Activated CD8-positive, alpha-beta memory T cell treated with anti-CD3 and anti-CD28 coated beads, Interleukin-2, amount 50 U/mL, for 24 hours (primary cell): Measurements from ENCODE around the gene SLC40A1.

Source experiments
- DNase-seq: peaks from one replicate; pipeline ENCODE4 v3.0.0-alpha.2; 2020; ENCODE audit errors: extremely low read depth

The SLC40A1 gene

GRCh38 chr2:189566046-189566445, 14.5 kb downstream of the SLC40A1 start:
- DNase-seq: no peak

DNA sequence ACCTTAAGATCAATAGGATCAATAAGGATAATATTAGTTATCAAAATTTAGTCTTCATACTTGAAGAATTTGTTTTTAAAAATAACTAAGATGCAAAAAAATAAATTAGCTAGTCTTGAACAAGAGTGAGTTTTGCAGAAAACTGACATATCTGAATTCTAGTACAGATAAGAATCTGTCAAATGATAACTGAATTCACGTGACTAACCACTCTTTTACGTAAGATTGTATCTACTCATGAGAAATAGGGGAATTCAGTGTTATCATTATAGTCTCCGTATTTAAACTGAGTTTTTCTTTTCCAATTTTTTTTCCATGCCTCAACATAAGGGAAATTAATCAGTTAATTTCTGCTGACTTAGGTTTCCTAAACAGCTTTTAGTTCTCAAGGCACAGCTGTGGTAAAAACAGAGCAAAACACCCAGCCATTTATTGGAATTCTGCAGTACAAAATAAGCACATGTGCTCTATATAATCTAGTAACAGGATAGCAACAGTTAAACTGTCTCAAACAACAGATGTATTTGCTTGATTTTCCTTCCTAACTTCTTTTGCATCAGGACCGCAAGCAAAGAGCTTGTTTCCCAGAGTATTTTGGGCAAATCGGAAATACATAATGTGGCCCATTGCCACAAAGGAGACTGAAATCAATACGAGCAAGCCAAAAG, 19.1 kb downstream of the SLC40A1 start:
- DNase-seq: no peak

DNA sequence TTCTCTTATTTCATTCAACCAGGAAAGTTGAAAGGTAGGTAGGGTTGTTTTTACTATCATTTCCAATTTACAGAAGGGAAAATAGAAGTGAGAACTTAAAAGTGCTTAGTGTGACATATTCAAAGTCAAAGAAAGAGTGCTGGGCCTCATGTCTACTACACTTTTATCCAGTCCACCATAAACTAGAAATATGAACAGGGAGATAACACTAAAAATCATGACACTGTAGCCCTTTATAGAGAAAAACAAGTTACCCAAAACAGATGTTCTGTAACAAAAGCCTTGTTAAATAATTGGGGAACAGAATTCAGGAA, 20.4 kb downstream of the SLC40A1 start:
- no peak for DNase-seq

- no peak for DNase-seq
Measured at GRCh38 chr2:189559579-189560272, 20.9 kb downstream of the SLC40A1 start.

- no peak for DNase-seq
Measured at GRCh38 chr2:189558516-189559272, 21.9 kb downstream of the SLC40A1 start.

- no peak for DNase-seq
Measured at GRCh38 chr2:189557373-189557772, 23.2 kb downstream of the SLC40A1 start.

GRCh38 chr2:189556526-189556925, 24.1 kb downstream of the SLC40A1 start:
- DNase-seq: no peak

- DNase-seq: no peak
Measured at GRCh38 chr2:189555232-189555631, 25.4 kb downstream of the SLC40A1 start.

DNA sequence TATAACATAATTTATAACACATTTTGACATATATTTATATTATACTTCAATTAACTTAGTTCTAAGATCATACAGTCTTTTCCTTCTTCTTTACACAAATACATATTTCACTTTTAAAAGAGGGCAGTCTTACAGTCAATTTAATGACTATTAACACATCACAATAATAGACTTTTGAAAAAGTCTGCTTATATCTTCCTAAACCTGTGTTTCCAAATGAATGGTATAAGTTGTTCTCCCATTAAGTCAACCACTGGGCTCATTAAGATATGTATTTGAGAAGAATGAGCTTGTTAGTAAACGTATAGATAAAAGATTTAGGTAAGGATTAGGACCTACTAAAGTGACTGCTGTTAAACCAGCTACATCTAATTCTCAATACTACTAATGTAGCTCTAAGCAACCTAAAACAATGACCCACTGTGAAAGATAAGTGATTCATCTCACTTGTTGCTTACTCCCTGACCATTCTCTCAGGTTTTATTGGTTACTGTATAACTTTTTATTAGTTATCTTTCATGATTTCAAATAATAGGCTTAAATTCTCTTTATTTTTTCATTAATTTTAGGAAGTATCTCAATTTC, 27.0 kb downstream of the SLC40A1 start:
- DNase-seq: no peak

- no peak for DNase-seq
Measured at GRCh38 chr2:189552991-189553404, 27.6 kb downstream of the SLC40A1 start.

- no peak for DNase-seq
Measured at GRCh38 chr2:189552334-189552990, 28.1 kb downstream of the SLC40A1 start.

DNA sequence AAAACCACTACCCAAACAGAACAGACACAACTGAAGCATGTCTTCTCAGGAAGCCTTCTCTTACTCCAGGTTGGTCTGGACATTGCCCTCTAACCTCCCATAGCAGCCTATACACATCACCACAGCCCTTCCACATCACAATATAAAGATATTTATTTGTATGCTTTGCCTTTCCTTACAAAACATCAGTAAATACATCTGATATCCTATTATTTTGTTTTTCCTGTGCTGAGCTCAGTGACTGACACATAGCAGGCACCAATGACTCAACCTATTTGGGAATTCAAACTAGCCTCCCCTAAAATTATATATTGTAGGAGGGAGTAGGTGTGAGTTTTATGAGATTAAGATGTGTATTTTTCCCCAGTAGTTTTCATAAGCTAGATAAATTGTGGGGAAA, 28.8 kb downstream of the SLC40A1 start:
- no peak for DNase-seq

DNA sequence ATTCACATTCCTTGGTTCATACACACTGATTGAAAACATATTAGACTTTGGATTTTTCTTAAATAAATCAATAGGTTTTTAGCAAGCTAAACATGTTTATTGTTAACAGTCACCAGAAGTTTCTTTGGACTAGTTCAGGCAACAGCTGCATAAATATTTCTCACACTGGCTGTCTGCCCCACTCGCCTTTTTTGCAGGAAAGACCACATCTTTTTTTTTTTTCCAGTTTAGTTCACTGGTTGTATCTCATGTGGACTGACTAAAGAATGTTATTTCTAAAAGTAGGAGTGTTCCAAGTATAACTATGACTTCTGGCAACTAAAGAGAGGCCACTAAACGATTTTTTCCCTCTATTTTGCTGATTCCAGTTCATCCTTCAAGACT, 31.1 kb downstream of the SLC40A1 start:
- no peak for DNase-seq

DNA sequence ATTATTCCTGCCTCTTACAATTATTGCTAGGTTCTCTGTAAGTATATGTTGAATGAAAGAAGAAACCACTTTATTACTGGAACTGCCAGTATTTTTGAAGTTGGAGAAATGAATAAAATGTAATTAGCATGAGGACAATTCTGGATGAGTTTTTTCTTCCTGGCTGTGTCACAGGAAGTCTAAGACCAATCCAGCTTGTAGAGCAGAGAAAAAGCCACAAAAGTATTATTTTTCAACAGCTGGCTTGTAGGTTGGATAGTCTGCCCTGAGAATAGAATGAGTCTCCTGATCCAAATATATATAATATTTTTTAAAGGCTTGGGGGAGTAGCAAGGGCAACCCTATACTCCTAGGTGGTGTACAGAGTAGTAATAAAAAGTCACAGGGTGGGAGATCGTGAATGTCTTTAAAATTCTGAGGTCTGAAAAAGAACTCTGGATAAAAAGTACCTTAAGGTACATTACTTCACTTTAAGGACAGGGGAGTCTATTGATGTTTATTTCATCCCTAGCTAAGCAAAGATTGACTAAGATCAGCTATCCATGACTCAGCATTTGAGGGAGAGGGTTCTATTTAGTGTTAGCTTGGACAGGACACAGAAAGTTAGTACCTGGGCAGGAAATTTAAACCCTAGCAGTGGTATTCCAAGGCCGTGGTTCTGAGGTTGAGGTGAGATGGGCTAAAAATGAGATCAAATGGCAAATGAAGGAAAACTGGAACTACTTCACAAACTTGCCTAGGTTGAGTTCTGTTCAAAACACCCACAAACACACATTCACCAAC, 31.7 kb downstream of the SLC40A1 start:
- no peak for DNase-seq

DNA sequence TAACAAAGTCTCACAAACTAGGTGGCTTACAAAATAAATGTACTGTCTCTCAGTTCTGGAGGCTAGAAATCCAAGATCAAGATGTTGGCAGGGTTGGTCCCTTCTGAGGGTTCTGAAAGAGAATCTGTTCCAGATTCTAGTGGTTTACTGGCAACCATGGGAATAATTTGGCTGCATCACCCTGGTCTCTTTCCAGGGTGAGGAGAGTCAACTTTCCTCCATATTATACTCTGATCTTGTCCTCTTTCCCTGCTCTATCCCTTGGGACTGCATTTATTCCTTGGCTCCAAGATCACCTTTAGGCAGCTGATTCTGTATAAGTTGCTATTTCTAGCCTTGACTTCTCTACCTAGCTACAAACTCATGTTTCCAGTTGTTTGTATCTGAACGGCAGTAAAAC, 35.2 kb downstream of the SLC40A1 start:
- DNase-seq: no peak

DNA sequence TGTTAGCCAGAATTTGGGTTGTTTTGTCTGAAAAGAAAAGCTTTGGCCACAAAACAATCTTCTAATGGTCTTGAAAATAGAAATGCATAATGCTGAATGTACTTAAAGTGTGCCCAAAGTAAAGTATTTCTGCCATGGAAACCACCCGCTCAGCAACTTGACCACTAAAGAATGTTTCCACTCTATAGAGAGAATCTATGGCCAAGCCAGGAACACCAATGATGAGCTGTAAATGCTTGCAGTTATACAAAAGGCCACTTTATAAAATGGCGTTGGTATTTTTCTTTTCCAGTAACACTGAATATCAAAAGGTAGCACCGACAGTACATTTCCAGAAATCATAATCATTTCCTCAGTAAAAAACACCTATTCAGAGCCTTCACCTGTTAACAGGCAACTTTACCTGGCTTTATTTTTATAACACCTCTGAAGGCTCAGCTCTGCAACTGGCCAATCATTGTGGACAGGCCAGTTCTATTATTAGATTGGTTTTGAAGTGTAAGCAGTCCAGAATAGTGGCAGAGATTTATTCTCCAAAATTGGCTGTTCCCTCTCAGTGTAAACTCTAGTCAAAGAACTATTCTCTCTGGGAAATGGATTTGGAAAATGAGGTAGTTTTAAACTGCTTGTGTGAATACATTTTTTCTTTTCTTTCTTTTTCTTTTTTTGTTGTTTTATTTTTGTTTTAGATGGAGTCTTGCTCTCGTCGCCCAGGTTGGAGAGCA, 36.1 kb downstream of the SLC40A1 start:
- no peak for DNase-seq

- no peak for DNase-seq
Measured at GRCh38 chr2:189543367-189543766, 37.2 kb downstream of the SLC40A1 start.

DNA sequence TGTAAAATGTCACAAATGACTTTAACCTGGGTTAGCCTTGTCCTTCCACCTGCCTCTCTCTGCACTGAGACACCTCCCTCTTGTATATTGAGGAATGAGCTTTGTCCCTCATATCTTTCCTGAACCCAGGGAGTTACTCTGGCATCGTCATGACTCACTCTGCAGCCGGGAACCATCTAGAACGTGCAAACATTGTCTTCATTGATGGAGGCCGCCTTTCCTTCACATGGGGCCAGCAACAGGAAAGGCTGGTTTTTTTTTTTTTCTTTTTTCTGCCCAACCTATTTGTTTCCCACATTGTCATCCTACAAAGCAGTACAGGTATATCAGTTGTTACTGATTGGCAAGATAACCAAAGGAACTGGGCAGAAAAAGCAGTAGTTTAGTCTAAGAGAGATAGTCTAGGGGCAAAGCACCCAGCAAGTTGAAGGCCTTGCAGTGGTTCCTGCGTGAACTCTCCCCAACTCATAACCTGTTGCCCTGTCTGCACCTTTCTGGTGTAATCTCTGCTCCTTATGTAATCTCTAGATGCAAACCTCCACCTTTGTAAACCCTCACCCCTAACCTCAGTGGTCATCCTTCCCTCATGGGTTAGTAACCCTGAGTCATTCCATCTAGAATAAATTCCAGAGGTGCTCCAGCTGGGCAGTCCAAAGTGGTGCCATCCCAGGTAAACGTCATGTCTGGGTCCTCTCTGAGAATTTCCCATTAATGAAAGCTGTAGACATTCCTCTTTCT, 38.3 kb downstream of the SLC40A1 start:
- DNase-seq: no peak

GRCh38 chr2:189541591-189541990, 39.0 kb downstream of the SLC40A1 start:
- no peak for DNase-seq

GRCh38 chr2:189540551-189540950, 40.0 kb downstream of the SLC40A1 start:
- DNase-seq: no peak
